Glomerular endothelial cell (primary cell): ENCODE measurements around the gene WIPI1. TPM values are rescaled to one million over a fixed set of nuclear protein-coding genes. Genes with fewer than 3 reads are reported as not detected.
A peak's percentile ranks its signal among the peaks of the same experiment; 100 is the strongest.

Experiments used
- DNase-seq: peaks from one replicate; pipeline ENCODE4 v3.0.0-alpha.2; 2011; ENCODE audit warnings: low read depth, low spot score; ENCODE audit errors: extremely low read depth
- total RNA-seq: library from RNA; depleted of rRNA; stranded (reverse); fragments of >200 nt; gene quantifications from 2 replicates; pipeline ENCODE4 v1.2.3, GENCODE V29; 2015

The WIPI1 gene
- total RNA-seq, 1 donor from 2014 or later, result 75.8 TPM

- no peak for DNase-seq
Observed at GRCh38 chr17:68461122-68461539, 3.8 kb upstream of the WIPI1 start.

- no peak for DNase-seq
Observed at GRCh38 chr17:68460715-68461114, 3.4 kb upstream of the WIPI1 start.

- DNase-seq, result no peak
Observed at GRCh38 chr17:68460146-68460545, 2.9 kb upstream of the WIPI1 start.

- DNase-seq, result no peak
Observed at GRCh38 chr17:68459037-68459639, 1.8 kb upstream of the WIPI1 start.

DNA sequence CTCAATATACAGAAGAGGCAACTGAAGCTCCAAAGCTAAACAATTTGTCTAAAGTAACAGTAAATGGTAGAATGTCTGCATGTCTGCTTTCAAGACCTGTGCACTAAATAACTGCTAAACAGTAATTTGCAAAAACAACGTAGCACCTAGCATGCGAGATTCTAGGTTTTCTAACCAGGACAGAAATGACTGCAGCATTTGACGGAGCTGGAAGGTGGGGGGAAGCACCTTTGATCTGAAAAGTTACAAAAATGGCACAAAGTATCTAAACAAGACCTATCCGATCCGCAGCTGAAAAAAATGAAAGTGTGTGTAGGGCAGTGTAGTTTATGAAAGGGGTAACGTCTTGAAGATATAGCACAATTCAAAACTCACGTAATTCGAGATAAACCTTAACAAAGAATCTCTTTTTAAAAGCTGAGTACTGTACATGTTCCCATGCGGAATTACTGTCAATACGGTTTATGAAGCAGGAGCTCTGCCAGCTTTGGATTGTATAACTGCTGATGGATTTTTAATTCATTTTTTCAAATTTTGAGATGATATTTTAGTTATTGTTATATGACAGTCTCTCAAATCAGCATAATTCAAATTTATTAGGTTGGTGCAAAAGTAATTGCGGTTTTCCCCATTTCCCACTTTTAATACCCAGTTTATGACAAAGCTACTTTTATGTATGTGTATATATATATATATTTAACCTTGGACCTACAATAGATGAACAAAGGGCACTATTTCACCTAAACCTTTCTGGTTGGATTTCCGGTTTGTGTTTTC lies 1.2 kb upstream of the WIPI1 start:
- DNase-seq, result no peak

- peak; percentile 69 for DNase-seq
Observed at GRCh38 chr17:68457539-68458259, 403 bp upstream of the WIPI1 start.

- no peak for DNase-seq
Observed at GRCh38 chr17:68456339-68457167, 743 bp downstream of the WIPI1 start.

- DNase-seq, result no peak
Observed at GRCh38 chr17:68455901-68456338, 1.4 kb downstream of the WIPI1 start.

- DNase-seq, result no peak
Observed at GRCh38 chr17:68453991-68454665, 3.2 kb downstream of the WIPI1 start.

DNA sequence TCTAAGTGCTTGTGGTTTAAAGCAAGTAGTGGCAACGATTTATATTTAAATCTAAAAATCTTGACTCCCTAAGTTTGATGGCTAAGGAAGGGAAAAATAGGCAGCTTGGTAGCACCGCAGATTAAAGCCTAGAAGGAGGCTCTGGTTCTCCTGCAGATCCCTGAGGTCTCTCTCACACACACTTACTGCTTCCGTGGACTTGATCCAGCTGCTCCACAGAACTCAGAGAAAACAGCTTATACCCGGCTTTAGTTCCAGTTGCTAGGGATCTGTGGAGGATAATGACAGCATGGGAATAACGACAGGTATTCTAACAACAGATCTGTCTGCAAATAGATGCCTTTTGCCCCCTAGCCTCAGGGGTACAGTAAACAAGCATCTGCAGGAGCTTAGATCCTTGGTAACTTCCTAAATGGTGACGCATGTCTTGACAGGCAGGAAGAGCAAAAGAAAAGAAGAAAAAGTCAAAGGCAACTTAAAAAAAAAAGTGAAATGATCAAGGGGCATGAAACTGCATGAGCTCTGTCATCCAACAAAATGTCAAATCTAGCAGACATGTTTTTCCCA lies 4.5 kb downstream of the WIPI1 start:
- DNase-seq, result no peak

- no peak for DNase-seq
Observed at GRCh38 chr17:68451670-68452354, 5.5 kb downstream of the WIPI1 start.

- DNase-seq, result no peak
Observed at GRCh38 chr17:68450801-68451200, 6.5 kb downstream of the WIPI1 start.

DNA sequence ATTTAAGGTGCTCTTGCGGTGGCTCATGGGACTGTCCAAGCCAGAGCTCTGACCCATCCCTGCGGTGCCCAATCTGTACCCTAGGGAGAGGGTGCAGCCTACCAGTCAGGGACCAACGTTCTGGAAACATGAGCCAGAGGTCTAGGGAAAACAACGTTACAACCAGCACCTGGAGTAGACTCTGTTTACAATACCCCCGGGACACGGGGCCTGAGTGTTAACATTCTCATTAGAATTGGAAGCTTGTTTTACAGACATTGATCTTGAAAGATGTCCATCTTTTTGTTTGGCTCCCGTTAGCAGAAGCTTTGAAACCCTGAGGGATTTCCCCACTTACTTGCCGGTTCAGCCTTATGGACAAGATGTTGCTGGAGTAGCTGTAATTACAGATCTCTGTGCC lies 6.9 kb downstream of the WIPI1 start:
- no peak for DNase-seq

GRCh38 chr17:68449021-68449739 lies 8.1 kb downstream of the WIPI1 start:
- no peak for DNase-seq

GRCh38 chr17:68446626-68447041 lies 10.7 kb downstream of the WIPI1 start:
- DNase-seq, result no peak

- no peak for DNase-seq
Observed at GRCh38 chr17:68445671-68446070, 11.6 kb downstream of the WIPI1 start.

DNA sequence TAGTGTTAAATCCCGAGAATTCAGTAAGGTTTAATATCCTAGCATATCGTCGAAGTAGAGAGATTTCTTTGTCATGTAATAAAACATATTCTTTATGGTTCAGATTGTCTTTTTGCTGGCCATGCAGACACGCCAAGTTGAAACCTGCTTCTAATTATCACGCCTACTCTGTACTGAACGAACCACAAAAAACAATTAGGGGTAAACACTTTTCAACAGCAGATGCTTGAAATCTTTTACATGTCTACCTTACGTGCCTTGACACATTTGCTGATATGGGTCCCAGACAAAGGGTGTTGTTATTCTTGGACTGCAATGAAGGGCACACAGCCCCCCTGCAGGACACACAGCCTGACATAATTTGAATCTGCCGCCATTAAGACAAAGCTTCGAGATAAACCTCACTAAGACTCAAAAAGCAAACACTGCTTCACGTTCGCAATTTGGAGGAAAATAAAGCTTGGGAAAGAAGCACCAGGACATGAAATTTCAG lies 13.3 kb downstream of the WIPI1 start:
- DNase-seq, result no peak

DNA sequence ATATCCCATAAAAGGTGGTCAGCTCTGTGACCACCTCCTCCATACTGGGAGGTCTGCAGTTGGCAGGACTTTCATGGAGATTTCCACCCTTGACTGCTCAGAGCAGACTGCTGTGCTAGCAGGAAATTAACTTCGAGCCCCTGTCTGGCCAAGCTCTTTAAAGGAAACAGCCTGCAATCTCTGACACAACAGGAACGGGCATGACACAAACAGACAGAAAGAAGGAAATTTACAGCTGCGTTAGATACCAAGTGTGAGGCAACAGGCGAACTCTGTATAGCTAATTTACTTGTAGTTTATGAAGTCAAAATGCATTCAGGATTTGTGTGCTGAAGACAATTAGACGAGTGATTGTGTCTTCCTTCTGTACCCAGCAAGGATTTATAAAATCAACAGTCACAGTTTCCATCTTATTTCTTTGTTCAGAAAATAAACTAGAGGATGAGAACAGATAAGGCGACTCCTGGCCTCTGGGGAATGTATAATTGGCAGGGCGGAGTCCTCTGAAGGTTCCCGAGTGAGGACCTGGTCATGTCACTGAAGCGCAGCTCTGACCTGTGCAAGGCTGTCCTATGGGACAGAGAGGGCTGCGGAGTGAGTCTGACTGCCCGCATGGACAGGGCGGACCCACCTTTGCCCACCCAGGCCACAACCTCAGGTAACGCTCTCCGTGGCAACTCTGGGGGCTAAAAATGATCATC lies 16.1 kb downstream of the WIPI1 start:
- no peak for DNase-seq
